IPS-18a (cell line): ENCODE measurements around the gene DPYSL4.

Experiments
- H3K27ac ChIP-seq: one replicate; pipeline ENCODE4 v1.5.1; 2013; ENCODE audit warnings: low read length
- H3K27me3 ChIP-seq: one replicate; pipeline ENCODE4 v1.6.1; 2013; ENCODE audit warnings: mild to moderate bottlenecking, low read length; ENCODE audit not compliant: control insufficient read depth, insufficient read depth
- H3K36me3 ChIP-seq: one replicate; pipeline ENCODE4 v1.6.1; 2013; ENCODE audit warnings: low read depth, low read length; ENCODE audit not compliant: control insufficient read depth
- H3K4me1 ChIP-seq: one replicate; pipeline ENCODE4 v1.6.1; 2013; ENCODE audit warnings: low read depth, low read length; ENCODE audit not compliant: control insufficient read depth
- H3K4me3 ChIP-seq: one replicate; pipeline ENCODE4 v1.5.1; 2013; ENCODE audit warnings: low read length
- H3K9ac ChIP-seq: one replicate; pipeline ENCODE4 v1.6.1; 2013; ENCODE audit warnings: mild to moderate bottlenecking, low read length, moderate library complexity
- H3K9me3 ChIP-seq: one replicate; pipeline ENCODE4 v1.6.1; 2013; ENCODE audit warnings: low read depth, low read length; ENCODE audit not compliant: control insufficient read depth

DPYSL4 gene

GRCh38 chr10:132167041-132167674, 19.6 kb upstream of the DPYSL4 start:
- no peaks in the 10 kb centered on the region for H3K27me3 ChIP-seq
- no peaks in the 10 kb centered on the region for H3K36me3 ChIP-seq
- no peak overlapping the region for H3K27ac ChIP-seq
- peaks cover 5% of the 10 kb centered on the region for H3K4me1 ChIP-seq
- H3K9me3 ChIP-seq = no peaks in the 10 kb centered on the region
- H3K9ac ChIP-seq = no peak overlapping the region
- H3K4me3 ChIP-seq = no peak overlapping the region

GRCh38 chr10:132167976-132168375, 18.8 kb upstream of the DPYSL4 start:
- Histone ChIP-seq H3K9ac (no peak overlapping the region), H3K36me3 (no peaks in the 10 kb centered on the region), H3K27me3 (no peaks in the 10 kb centered on the region), H3K4me3 (no peak overlapping the region), H3K9me3 (no peaks in the 10 kb centered on the region), H3K27ac (no peak overlapping the region), H3K4me1 (peaks cover under 1% of the 10 kb centered on the region)

GRCh38 chr10:132168571-132169030, 18.1 kb upstream of the DPYSL4 start:
- H3K36me3 ChIP-seq = no peaks in the 10 kb centered on the region
- no peaks in the 10 kb centered on the region for H3K27me3 ChIP-seq
- H3K9ac ChIP-seq = no peak overlapping the region
- no peaks in the 10 kb centered on the region for H3K9me3 ChIP-seq
- no peaks in the 10 kb centered on the region for H3K4me1 ChIP-seq
- H3K4me3 ChIP-seq = no peak overlapping the region
- no peak overlapping the region for H3K27ac ChIP-seq

GRCh38 chr10:132169031-132169765, 17.6 kb upstream of the DPYSL4 start:
- Histone ChIP-seq H3K4me1 (no peaks in the 10 kb centered on the region), H3K27me3 (no peaks in the 10 kb centered on the region), H3K27ac (no peak overlapping the region)

GRCh38 chr10:132169766-132170560, 16.8 kb upstream of the DPYSL4 start:
- no peak overlapping the region for H3K9ac ChIP-seq
- no peaks in the 10 kb centered on the region for H3K27me3 ChIP-seq

More at GRCh38 chr10:132169031-132169765, 17.6 kb upstream of the DPYSL4 start:
- H3K36me3 ChIP-seq = no peaks in the 10 kb centered on the region
- H3K9ac ChIP-seq = no peak overlapping the region
- no peak overlapping the region for H3K4me3 ChIP-seq
- no peaks in the 10 kb centered on the region for H3K9me3 ChIP-seq

GRCh38 chr10:132170561-132171361, 16.0 kb upstream of the DPYSL4 start:
- Histone ChIP-seq H3K9ac (no peak overlapping the region), H3K9me3 (no peaks in the 10 kb centered on the region), H3K4me1 (peaks cover 3% of the 10 kb centered on the region), H3K27ac (no peak overlapping the region), H3K36me3 (no peaks in the 10 kb centered on the region), H3K4me3 (no peak overlapping the region), H3K27me3 (peaks cover 6% of the 10 kb centered on the region)

More at GRCh38 chr10:132169766-132170560, 16.8 kb upstream of the DPYSL4 start:
- H3K36me3 ChIP-seq = no peaks in the 10 kb centered on the region
- H3K4me1 ChIP-seq = no peaks in the 10 kb centered on the region
- H3K9me3 ChIP-seq = no peaks in the 10 kb centered on the region
- no peak overlapping the region for H3K4me3 ChIP-seq
- no peak overlapping the region for H3K27ac ChIP-seq

- H3K36me3 ChIP-seq = no peaks in the 10 kb centered on the region
- H3K9ac ChIP-seq = no peak overlapping the region
- H3K4me1 ChIP-seq = peaks cover 15% of the 10 kb centered on the region
- no peak overlapping the region for H3K27ac ChIP-seq
- peaks cover 19% of the 10 kb centered on the region for H3K27me3 ChIP-seq
- H3K9me3 ChIP-seq = no peaks in the 10 kb centered on the region
- no peak overlapping the region for H3K4me3 ChIP-seq
Observed at GRCh38 chr10:132172091-132173066, 14.4 kb upstream of the DPYSL4 start.

- Histone ChIP-seq H3K27ac (no peak overlapping the region), H3K4me1 (peaks cover 15% of the 10 kb centered on the region), H3K27me3 (peaks cover 19% of the 10 kb centered on the region), H3K9ac (no peak overlapping the region), H3K4me3 (no peak overlapping the region), H3K9me3 (no peaks in the 10 kb centered on the region), H3K36me3 (no peaks in the 10 kb centered on the region)
Observed at GRCh38 chr10:132173185-132173584, 13.6 kb upstream of the DPYSL4 start.

GRCh38 chr10:132174237-132174636, 12.5 kb upstream of the DPYSL4 start:
- H3K9me3 ChIP-seq = no peaks in the 10 kb centered on the region
- H3K4me3 ChIP-seq = no peak overlapping the region
- H3K36me3 ChIP-seq = no peaks in the 10 kb centered on the region
- H3K9ac ChIP-seq = no peak overlapping the region
- peaks cover 19% of the 10 kb centered on the region for H3K27me3 ChIP-seq
- peaks cover 15% of the 10 kb centered on the region for H3K4me1 ChIP-seq
- H3K27ac ChIP-seq = no peak overlapping the region

GRCh38 chr10:132175408-132175807, 11.3 kb upstream of the DPYSL4 start:
- Histone ChIP-seq H3K9me3 (no peaks in the 10 kb centered on the region), H3K4me3 (no peak overlapping the region), H3K9ac (no peak overlapping the region), H3K27me3 (peaks cover 19% of the 10 kb centered on the region), H3K27ac (no peak overlapping the region), H3K4me1 (peaks cover 15% of the 10 kb centered on the region), H3K36me3 (no peaks in the 10 kb centered on the region)
